Fibroblast of mammary gland (primary cell): ENCODE measurements around the gene BAX.

Experiments
- DNase-seq: peaks from one replicate; pipeline ENCODE4 v3.0.0-alpha.2; 2010; ENCODE audit warnings: low read depth
- H3K4me3 ChIP-seq: 2 replicates; pipeline ENCODE4 v1.5.1; 2011; ENCODE audit warnings: low read depth, mild to moderate bottlenecking, low read length, moderate library complexity; ENCODE audit not compliant: control insufficient read depth
- CTCF ChIP-seq: conservative IDR thresholded peaks from 2 replicates; pipeline ENCODE4 v1.5.1; 2011; ENCODE audit warnings: low read depth, low read length, inconsistent platforms; ENCODE audit not compliant: control insufficient read depth, insufficient read depth

The BAX gene

GRCh38 chr19:48946463-48947257, 8.0 kb upstream of the BAX start:
- DNase-seq = no peak
- TF ChIP-seq CTCF = no peak
- H3K4me3 ChIP-seq = no peak overlapping the region

GRCh38 chr19:48947258-48947542, 7.5 kb upstream of the BAX start:
- no peak for DNase-seq
- no peak overlapping the region for H3K4me3 ChIP-seq
- TF ChIP-seq CTCF = no peak

GRCh38 chr19:48950159-48950558, 4.5 kb upstream of the BAX start:
- no peak overlapping the region for H3K4me3 ChIP-seq
- DNase-seq = no peak
- no peak for TF ChIP-seq CTCF

GRCh38 chr19:48950830-48951519, 3.7 kb upstream of the BAX start:
- H3K4me3 ChIP-seq = no peak overlapping the region
- DNase-seq = no peak
- TF ChIP-seq CTCF = no peak

- no peak overlapping the region for H3K4me3 ChIP-seq
- DNase-seq = no peak
- no peak for TF ChIP-seq CTCF
Observed at GRCh38 chr19:48953141-48953540, 1.5 kb upstream of the BAX start.

- H3K4me3 ChIP-seq = peak overlapping the region; percentile 50
- no peak for DNase-seq
- no peak for TF ChIP-seq CTCF
Observed at GRCh38 chr19:48953990-48954594, 583 bp upstream of the BAX start.
